T47D (cell line): Measurements from ENCODE around the gene SFXN2.

Experiments
- DNase-seq, 2 experiments: peaks; one replicate each; pipeline versions ENCODE4 v3.0.0 to v3.0.0-alpha.2; 2011 to 2012; ENCODE audit warnings: low read depth in 1 of 2, low spot score in 1 of 2
- JUND ChIP-seq: IDR thresholded peaks from 2 replicates; pipeline ENCODE4 v1.6.1; 2012; ENCODE audit warnings: low read depth
- in situ Hi-C: cut with HindIII; loops from 2 replicates; pipeline ENCODE4 v1.10.0; 2016; ENCODE audit warnings: low sequenced_read_pairs, low pct_unique_long_range_greater_than_20kb

SFXN2 gene

GRCh38 chr10:102675011-102675665 is 39.3 kb upstream of the SFXN2 start:
- in situ Hi-C loops: no loop called here
- DNase-seq: no peak
- TF ChIP-seq JUND: no peak

GRCh38 chr10:102675666-102676533 is 38.5 kb upstream of the SFXN2 start:
- in situ Hi-C loops: no loop called here
- TF ChIP-seq JUND: no peak
- DNase-seq: peak in 1 of 2 experiments; percentile 70

- in situ Hi-C loops: no loop called here
- no peak for DNase-seq
- TF ChIP-seq JUND: no peak
These were observed 37.7 kb upstream of the SFXN2 start for GRCh38 chr10:102676534-102677315.

GRCh38 chr10:102677331-102678067 is 36.9 kb upstream of the SFXN2 start:
- TF ChIP-seq JUND: 0 out of 2 replicates have a peak, but pooled peaks have one; percentile 14
- in situ Hi-C loops: no loop called here
- no peak for DNase-seq

GRCh38 chr10:102678068-102678400 is 36.4 kb upstream of the SFXN2 start:
- no peak for DNase-seq
- in situ Hi-C loops: no loop called here
- no peak for TF ChIP-seq JUND

GRCh38 chr10:102678842-102679289 is 35.6 kb upstream of the SFXN2 start:
- in situ Hi-C loops: no loop called here
- no peak for TF ChIP-seq JUND
- DNase-seq: peak in 1 of 2 experiments; percentile 85

- in situ Hi-C loops: no loop called here
- no peak for DNase-seq
- no peak for TF ChIP-seq JUND
These were observed 34.8 kb upstream of the SFXN2 start for GRCh38 chr10:102679596-102679995.

- no peak for TF ChIP-seq JUND
- in situ Hi-C loops: no loop called here
- DNase-seq: no peak
These were observed 32.7 kb upstream of the SFXN2 start for GRCh38 chr10:102681696-102682095.

- in situ Hi-C loops: no loop called here
These were observed 32.0 kb upstream of the SFXN2 start for GRCh38 chr10:102682416-102682815.

GRCh38 chr10:102682981-102683380 is 31.5 kb upstream of the SFXN2 start:
- DNase-seq: no peak
- in situ Hi-C loops: no loop called here
- no peak for TF ChIP-seq JUND

More at GRCh38 chr10:102682416-102682815, 32.0 kb upstream of the SFXN2 start:
- DNase-seq: peak in 1 of 2 experiments; percentile 54
- TF ChIP-seq JUND: no peak

- DNase-seq: no peak
- TF ChIP-seq JUND: no peak
- in situ Hi-C loops: no loop called here
These were observed 30.7 kb upstream of the SFXN2 start for GRCh38 chr10:102683736-102684135.
